SU-DHL-6 (cell line): ENCODE data around the gene ST3GAL5.

Source experiments
- H2AFZ ChIP-seq: fragments of 200-600 bp; sonication (generic); 2 replicates; pipeline ENCODE4 v1.6.1; 2014; ENCODE audit warnings: low read depth, mild to moderate bottlenecking, moderate library complexity, mixed read lengths, antibody characterized with exemption, low read length; ENCODE audit not compliant: severe bottlenecking
- H3F3A ChIP-seq: fragments of 200-600 bp; shearing (Covaris generic); 2 replicates; pipeline ENCODE4 v1.6.0; 2016; ENCODE audit warnings: antibody characterized with exemption, mild to moderate bottlenecking; ENCODE audit not compliant: insufficient read depth
- H3K27ac ChIP-seq: fragments of 200-600 bp; sonication (generic); 2 replicates; pipeline ENCODE4 v1.5.1; 2016; ENCODE audit warnings: low read depth, mild to moderate bottlenecking, low read length, moderate library complexity, mixed read lengths
- H3K27me3 ChIP-seq: fragments of 200-600 bp; sonication (generic), shearing (Covaris generic); 2 replicates; pipeline ENCODE4 v1.6.0; 2014; ENCODE audit warnings: mild to moderate bottlenecking, low read length
- H3K36me3 ChIP-seq: fragments of 200-600 bp; sonication (generic); 2 replicates; pipeline ENCODE4 v1.6.1; 2014; ENCODE audit warnings: mild to moderate bottlenecking, low read length, mixed read lengths
- H3K4me2 ChIP-seq: fragments of 300-600, 200-600 bp; shearing (Covaris generic), sonication (generic); 2 replicates; pipeline ENCODE4 v1.6.0; 2014; ENCODE audit warnings: low read length, low read depth, mild to moderate bottlenecking; ENCODE audit not compliant: poor library complexity, severe bottlenecking
- H3K4me3 ChIP-seq: fragments of 200-600 bp; sonication (generic); 2 replicates; pipeline ENCODE4 v1.5.1; 2014; ENCODE audit warnings: antibody characterized with exemption, low read length, mild to moderate bottlenecking, mixed read lengths; ENCODE audit not compliant: insufficient read depth, poor library complexity, severe bottlenecking
- H3K79me2 ChIP-seq: fragments of 200-600 bp; sonication (generic); 2 replicates; pipeline ENCODE4 v1.6.1; 2014; ENCODE audit warnings: mild to moderate bottlenecking, low read length, moderate library complexity; ENCODE audit not compliant: insufficient read depth
- H3K9ac ChIP-seq: fragments of 200-600 bp; sonication (generic); 2 replicates; pipeline ENCODE4 v1.7.0; 2014; ENCODE audit warnings: mild to moderate bottlenecking, low read length
- H3K9me2 ChIP-seq: fragments of 200-600 bp; sonication (generic); replicated peaks from 2 replicates; pipeline ENCODE4 v1.6.1; 2014; ENCODE audit warnings: low read length; ENCODE audit not compliant: insufficient read depth
- H3K9me3 ChIP-seq: fragments of 200-600 bp; sonication (generic); 2 replicates; pipeline ENCODE4 v1.6.1; 2014; ENCODE audit warnings: low read length, mixed read lengths; ENCODE audit not compliant: insufficient read depth
- H4K20me1 ChIP-seq: fragments of 200-600 bp; sonication (generic); 2 replicates; pipeline ENCODE4 v1.6.1; 2014; ENCODE audit warnings: low read depth, mild to moderate bottlenecking, antibody characterized with exemption, low read length, moderate library complexity, mixed read lengths
- EZH2phosphoT487 ChIP-seq: fragments of 200-600 bp; sonication (generic), shearing (Covaris generic); conservative IDR thresholded peaks from 2 replicates; pipeline ENCODE4 v1.6.1; 2018; ENCODE audit warnings: mild to moderate bottlenecking, antibody characterized with exemption, low read length, moderate library complexity, mixed read lengths
- TF ChIP-seq, protein P1 (sequence below): fragments of 200-600 bp; sonication (generic); IDR thresholded peaks from one replicate; pipeline ENCODE4 v1.5.1; 2017; ENCODE audit warnings: antibody characterized with exemption, mild to moderate bottlenecking, low read length, moderate library complexity; ENCODE audit not compliant: insufficient read depth, poor library complexity, severe bottlenecking

ST3GAL5 gene

DNA sequence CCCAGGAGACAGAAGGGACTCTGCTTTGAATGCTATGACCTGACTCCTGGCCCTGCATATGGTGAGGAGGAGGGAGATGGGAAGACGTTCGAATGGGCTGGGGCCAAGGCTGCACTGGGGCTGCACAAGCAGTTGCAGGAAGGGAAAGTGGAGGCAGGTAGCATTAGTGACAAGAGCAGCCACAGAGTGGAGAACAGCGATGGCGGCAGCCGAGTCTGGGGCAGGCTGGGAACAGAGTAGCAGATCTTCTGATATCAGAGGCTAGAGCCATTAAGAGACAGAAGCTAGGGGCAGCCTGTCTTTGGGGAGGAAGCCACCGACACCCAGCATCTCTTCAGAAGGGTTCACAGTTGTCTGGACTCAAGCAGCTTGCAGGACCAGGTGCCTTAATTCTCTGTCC, 50.1 kb downstream of the ST3GAL5 start:
- H3K27me3 ChIP-seq: no peaks in the 10 kb centered on the region
- H3K27ac ChIP-seq: no peak overlapping the region
- H3K4me3 ChIP-seq: no peak overlapping the region
- H3F3A ChIP-seq: no peaks in the 10 kb centered on the region
- no peak for TF ChIP-seq EZH2phosphoT487
- TF ChIP-seq, protein P1, sequence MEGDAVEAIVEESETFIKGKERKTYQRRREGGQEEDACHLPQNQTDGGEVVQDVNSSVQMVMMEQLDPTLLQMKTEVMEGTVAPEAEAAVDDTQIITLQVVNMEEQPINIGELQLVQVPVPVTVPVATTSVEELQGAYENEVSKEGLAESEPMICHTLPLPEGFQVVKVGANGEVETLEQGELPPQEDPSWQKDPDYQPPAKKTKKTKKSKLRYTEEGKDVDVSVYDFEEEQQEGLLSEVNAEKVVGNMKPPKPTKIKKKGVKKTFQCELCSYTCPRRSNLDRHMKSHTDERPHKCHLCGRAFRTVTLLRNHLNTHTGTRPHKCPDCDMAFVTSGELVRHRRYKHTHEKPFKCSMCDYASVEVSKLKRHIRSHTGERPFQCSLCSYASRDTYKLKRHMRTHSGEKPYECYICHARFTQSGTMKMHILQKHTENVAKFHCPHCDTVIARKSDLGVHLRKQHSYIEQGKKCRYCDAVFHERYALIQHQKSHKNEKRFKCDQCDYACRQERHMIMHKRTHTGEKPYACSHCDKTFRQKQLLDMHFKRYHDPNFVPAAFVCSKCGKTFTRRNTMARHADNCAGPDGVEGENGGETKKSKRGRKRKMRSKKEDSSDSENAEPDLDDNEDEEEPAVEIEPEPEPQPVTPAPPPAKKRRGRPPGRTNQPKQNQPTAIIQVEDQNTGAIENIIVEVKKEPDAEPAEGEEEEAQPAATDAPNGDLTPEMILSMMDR: no peak
- H3K9ac ChIP-seq: no peak overlapping the region
- H3K9me2 ChIP-seq: no peaks in the 10 kb centered on the region
- H3K9me3 ChIP-seq: no peaks in the 10 kb centered on the region
- H2AFZ ChIP-seq: no peak overlapping the region
- H3K4me2 ChIP-seq: no peak overlapping the region
- H3K36me3 ChIP-seq: no peaks in the 10 kb centered on the region
- no peaks in the 10 kb centered on the region for H4K20me1 ChIP-seq
- H3K79me2 ChIP-seq: no peaks in the 10 kb centered on the region

DNA sequence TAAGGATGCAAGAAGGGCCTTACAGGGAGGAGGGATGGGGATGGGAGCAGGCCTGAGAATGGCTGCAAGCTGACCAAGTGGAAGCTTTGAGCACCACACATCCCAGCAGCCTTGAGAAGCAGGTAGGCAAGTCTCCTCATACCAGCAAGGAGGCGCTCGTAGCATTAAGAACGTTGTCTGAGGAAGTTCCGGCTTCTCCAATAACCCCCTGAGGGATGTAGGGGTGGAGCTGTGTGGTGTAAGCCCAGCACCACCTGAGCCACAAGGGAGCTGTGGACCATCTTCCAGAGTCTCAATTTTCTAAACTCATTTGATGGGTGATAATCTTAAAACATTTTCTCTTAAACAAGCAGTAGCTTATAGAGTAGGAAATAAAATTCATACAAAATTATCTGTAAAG, 50.6 kb downstream of the ST3GAL5 start:
- Histone ChIP-seq H3F3A (no peaks in the 10 kb centered on the region), H3K27ac (no peak overlapping the region), H3K9me2 (no peaks in the 10 kb centered on the region), H3K27me3 (no peaks in the 10 kb centered on the region), H3K36me3 (no peaks in the 10 kb centered on the region), H3K9me3 (no peaks in the 10 kb centered on the region), H3K4me2 (no peak overlapping the region), H2AFZ (no peak overlapping the region), H3K4me3 (no peak overlapping the region), H3K79me2 (no peaks in the 10 kb centered on the region), H4K20me1 (no peaks in the 10 kb centered on the region), H3K9ac (no peak overlapping the region)
- TF ChIP-seq EZH2phosphoT487: no peak
- TF ChIP-seq, protein P1: no peak

DNA sequence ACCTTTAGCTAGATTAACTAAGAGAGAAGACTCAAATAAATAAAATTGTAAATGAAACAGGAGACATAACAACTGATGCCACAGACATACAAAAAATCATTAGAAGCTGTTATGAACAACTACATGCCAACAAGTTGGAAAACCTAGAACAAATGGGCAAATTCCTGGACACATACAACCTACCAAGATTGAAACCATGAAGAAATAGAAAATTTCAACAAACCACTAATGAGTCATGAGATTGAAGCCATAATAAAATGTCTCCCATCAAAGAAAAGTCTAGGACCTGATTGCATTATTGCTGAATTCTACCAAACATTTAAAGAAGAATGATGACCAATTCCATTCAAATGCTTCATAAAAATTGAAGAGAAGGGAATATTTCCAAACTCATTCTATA, 54.3 kb downstream of the ST3GAL5 start:
- H4K20me1 ChIP-seq: no peaks in the 10 kb centered on the region
- TF ChIP-seq, protein P1: no peak
- no peak for TF ChIP-seq EZH2phosphoT487
- H2AFZ ChIP-seq: no peak overlapping the region
- H3K27ac ChIP-seq: no peak overlapping the region
- no peaks in the 10 kb centered on the region for H3K79me2 ChIP-seq
- no peaks in the 10 kb centered on the region for H3K27me3 ChIP-seq
- H3K36me3 ChIP-seq: no peaks in the 10 kb centered on the region
- no peak overlapping the region for H3K4me2 ChIP-seq
- no peak overlapping the region for H3K9ac ChIP-seq
- H3F3A ChIP-seq: no peaks in the 10 kb centered on the region
- no peaks in the 10 kb centered on the region for H3K9me2 ChIP-seq
- no peaks in the 10 kb centered on the region for H3K9me3 ChIP-seq
- no peak overlapping the region for H3K4me3 ChIP-seq

- H3K27me3 ChIP-seq: no peaks in the 10 kb centered on the region
Measured at GRCh38 chr2:85831735-85832134, 57.1 kb downstream of the ST3GAL5 start.

More at GRCh38 chr2:85831735-85832134, 57.1 kb downstream of the ST3GAL5 start:
- H3K9me3 ChIP-seq: no peaks in the 10 kb centered on the region
- TF ChIP-seq, protein P1: no peak
- TF ChIP-seq EZH2phosphoT487: no peak
- no peaks in the 10 kb centered on the region for H4K20me1 ChIP-seq
- no peaks in the 10 kb centered on the region for H3K36me3 ChIP-seq
- H3K4me3 ChIP-seq: no peak overlapping the region
- no peaks in the 10 kb centered on the region for H3K9me2 ChIP-seq
- H3K9ac ChIP-seq: no peak overlapping the region
- no peaks in the 10 kb centered on the region for H3K79me2 ChIP-seq
- H3K27ac ChIP-seq: no peak overlapping the region
- H3K4me2 ChIP-seq: no peak overlapping the region
- no peak overlapping the region for H2AFZ ChIP-seq
- H3F3A ChIP-seq: no peaks in the 10 kb centered on the region
